PC-9 (cell line): ENCODE measurements around the gene ZNF441.

Experiments
- EZH2 ChIP-seq: fragments of 200-600 bp; sonication (generic); IDR thresholded peaks from 2 replicates; pipeline ENCODE4 v1.8.0; 2017; ENCODE audit warnings: antibody characterized with exemption, low read depth
- TF ChIP-seq, protein P1 (sequence below): fragments of 200-600 bp; sonication (generic); conservative IDR thresholded peaks from 2 replicates; pipeline ENCODE4 v1.6.1; 2017; ENCODE audit warnings: mixed run types, antibody characterized with exemption, mild to moderate bottlenecking, moderate library complexity

DNA sequence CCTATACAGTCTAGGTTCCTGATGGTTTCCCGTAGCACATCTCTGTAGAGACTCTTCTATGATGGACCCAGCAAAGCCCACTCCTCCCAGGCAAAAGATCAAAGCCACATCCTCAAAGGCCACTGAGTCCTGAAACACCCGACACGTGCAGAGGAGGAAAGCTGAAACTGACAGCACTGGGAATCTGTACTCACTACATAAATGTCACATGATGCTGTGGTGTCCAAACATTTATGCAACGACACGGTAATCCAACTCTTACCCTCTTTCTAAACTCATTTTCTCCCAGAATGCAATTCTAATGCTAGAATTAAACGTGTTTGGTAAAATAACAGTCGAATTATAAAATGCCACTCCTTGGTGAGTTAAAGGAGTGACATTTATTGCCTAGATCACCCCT is 7.0 kb upstream of the ZNF441 start:
- TF ChIP-seq, protein P1, sequence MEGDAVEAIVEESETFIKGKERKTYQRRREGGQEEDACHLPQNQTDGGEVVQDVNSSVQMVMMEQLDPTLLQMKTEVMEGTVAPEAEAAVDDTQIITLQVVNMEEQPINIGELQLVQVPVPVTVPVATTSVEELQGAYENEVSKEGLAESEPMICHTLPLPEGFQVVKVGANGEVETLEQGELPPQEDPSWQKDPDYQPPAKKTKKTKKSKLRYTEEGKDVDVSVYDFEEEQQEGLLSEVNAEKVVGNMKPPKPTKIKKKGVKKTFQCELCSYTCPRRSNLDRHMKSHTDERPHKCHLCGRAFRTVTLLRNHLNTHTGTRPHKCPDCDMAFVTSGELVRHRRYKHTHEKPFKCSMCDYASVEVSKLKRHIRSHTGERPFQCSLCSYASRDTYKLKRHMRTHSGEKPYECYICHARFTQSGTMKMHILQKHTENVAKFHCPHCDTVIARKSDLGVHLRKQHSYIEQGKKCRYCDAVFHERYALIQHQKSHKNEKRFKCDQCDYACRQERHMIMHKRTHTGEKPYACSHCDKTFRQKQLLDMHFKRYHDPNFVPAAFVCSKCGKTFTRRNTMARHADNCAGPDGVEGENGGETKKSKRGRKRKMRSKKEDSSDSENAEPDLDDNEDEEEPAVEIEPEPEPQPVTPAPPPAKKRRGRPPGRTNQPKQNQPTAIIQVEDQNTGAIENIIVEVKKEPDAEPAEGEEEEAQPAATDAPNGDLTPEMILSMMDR: no peak
- no peak for TF ChIP-seq EZH2
